ENCODE results near the gene EPHA1. TPM values are rescaled to one million over a fixed set of nuclear protein-coding genes. Genes with fewer than 3 reads are reported as not detected.

The EPHA1 gene
- total and polyA plus RNA-seq, 2 experiments from 2014 or later: 60.7 to 154 TPM

- Histone ChIP-seq H3K9me2 (ENCODE audit: insufficient read depth) (no peaks in the 10 kb centered on the region; the same call in 1 of the 2 replicates), H3K36me3 (ENCODE audit: insufficient read depth) (peaks cover 11% of the 10 kb centered on the region), H3K27me3 (ENCODE audit: insufficient read depth) (no peaks in the 10 kb centered on the region), H3F3A (replicated peaks; ENCODE audit: low read depth) (no peaks in the 10 kb centered on the region), H3K4me2 (no peak overlapping the region), H3K79me2 (replicated peaks; ENCODE audit: insufficient read depth) (no peaks in the 10 kb centered on the region), H2AFZ (no peak overlapping the region), H4K20me1 (replicated peaks; ENCODE audit: insufficient read depth) (no peaks in the 10 kb centered on the region), H3K27ac (ENCODE audit: low read depth) (no peak overlapping the region), H3K4me3 (no peak overlapping the region), H3K4me1 (ENCODE audit: insufficient read depth) (peaks cover 2% of the 10 kb centered on the region; the same call in 1 of the 2 replicates)
- ATAC-seq (peak; percentile 50), DNase-seq (ENCODE audit: low spot score) (peak; percentile 55)
- Mint-ChIP-seq H3K4me3 (no peak overlapping the region), H3K9me3 (no peaks in the 10 kb centered on the region; the same call in 1 of the 3 replicates), H3K27ac (no peak overlapping the region), H3K36me3 (ENCODE audit: low read depth) (peaks cover 58% of the 10 kb centered on the region), H3K4me1 (peaks cover 37% of the 10 kb centered on the region), H3K27me3 (ENCODE audit: insufficient read depth, low read depth, poor library complexity) (peaks cover 12% of the 10 kb centered on the region)
- TF ChIP-seq CTCF (conservative IDR thresholded peaks at IDR 0.05; ENCODE audit: low read depth in 2 of 2) (peak; percentile 41 to 60; a peak in 3 of 4 replicates), JUNB (IDR thresholded peaks at IDR 0.05; ENCODE audit: unreplicated experiment) (no peak)
These were observed 52.9 kb downstream of the EPHA1 start for GRCh38 chr7:143355450-143356385.

GRCh38 chr7:143354965-143355364 is 53.7 kb downstream of the EPHA1 start:
- Mint-ChIP-seq H3K36me3 (ENCODE audit: low read depth) (peaks cover 56% of the 10 kb centered on the region), H3K27me3 (ENCODE audit: insufficient read depth, low read depth, poor library complexity) (peaks cover 13% of the 10 kb centered on the region), H3K9me3 (no peaks in the 10 kb centered on the region; the same call in 2 of the 3 replicates), H3K4me1 (peaks cover 31% of the 10 kb centered on the region), H3K27ac (no peak overlapping the region), H3K4me3 (no peak overlapping the region)
- H3K79me2 ChIP-seq (replicated peaks; ENCODE audit: insufficient read depth): no peaks in the 10 kb centered on the region
- TF ChIP-seq EZH2 (IDR thresholded peaks at IDR 0.05; ENCODE audit: low read depth, unreplicated experiment): no peak
- no peak for TF ChIP-seq STAT1 (IDR thresholded peaks at IDR 0.05; ENCODE audit: unreplicated experiment)
- TF ChIP-seq POLR2AphosphoS5 (IDR thresholded peaks at IDR 0.05; ENCODE audit: low read depth): no peak
- TF ChIP-seq CREB1 (CRISPR knock-in tag; IDR thresholded peaks at IDR 0.05; ENCODE audit: low read depth): no peak
- no peak for TF ChIP-seq NANOG (IDR thresholded peaks at IDR 0.05; ENCODE audit: borderline replicate concordance)
- no peaks in the 10 kb centered on the region; the same call in 1 of the 2 replicates for H3K9me2 ChIP-seq (ENCODE audit: insufficient read depth)
- no peaks in the 10 kb centered on the region for H3K27me3 ChIP-seq (ENCODE audit: insufficient read depth)
- H3K4me3 ChIP-seq: no peak overlapping the region
- H4K20me1 ChIP-seq (replicated peaks; ENCODE audit: insufficient read depth): no peaks in the 10 kb centered on the region
- ATAC-seq: peak; percentile 28
- no peak for DNase-seq (ENCODE audit: low spot score)
- no peaks in the 10 kb centered on the region; the same call in 1 of the 2 replicates for H3K4me1 ChIP-seq (ENCODE audit: insufficient read depth)
- no peak overlapping the region for H3K27ac ChIP-seq (ENCODE audit: low read depth)
- H3K36me3 ChIP-seq (ENCODE audit: insufficient read depth): peaks cover 11% of the 10 kb centered on the region
- no peaks in the 10 kb centered on the region for H3F3A ChIP-seq (replicated peaks; ENCODE audit: low read depth)
- no peak overlapping the region for H3K4me2 ChIP-seq
- no peak overlapping the region for H2AFZ ChIP-seq

All from GM23338 (cell line).